Vagina (tissue), 2 donors: ENCODE data around the gene TAAR2. TPM values are rescaled to one million over a fixed set of nuclear protein-coding genes. Genes with fewer than 3 reads are reported as not detected.

ENCODE experiments used
- DNase-seq, 2 donors: peaks; one replicate each; pipeline ENCODE4 v3.0.0-alpha.2; 2017; ENCODE audit errors: extremely low spot score in 2 of 2
- H3K27ac ChIP-seq: fragments of 200-600 bp; sonication (generic); one replicate; pipeline ENCODE4 v1.5.1; 2019
- H3K27me3 ChIP-seq: fragments of 200-600 bp; sonication (generic); one replicate; pipeline ENCODE4 v1.5.1; 2019
- H3K36me3 ChIP-seq, 2 donors: fragments of 200-600 bp; sonication (generic); one replicate each; pipeline ENCODE4 v1.5.1; 2017 to 2019
- H3K4me1 ChIP-seq: fragments of 200-600 bp; sonication (generic); one replicate; pipeline ENCODE4 v1.5.1; 2019
- H3K4me3 ChIP-seq, 2 donors: fragments of 200-600 bp; sonication (generic); 1 replicate in 1 of 2; 2 replicates in 1 of 2; pipeline ENCODE4 v1.5.1; 2016 to 2019
- H3K9me3 ChIP-seq: fragments of 200-600 bp; sonication (generic); one replicate; pipeline ENCODE4 v1.5.1; 2019
- CTCF ChIP-seq, 3 experiments: fragments of 450-650 bp in 2 of 3; fragments of 200-600 bp in 1 of 3; sonication (generic) in 1 of 3; IDR thresholded peaks; one replicate each; pipeline ENCODE4 v1.5.1; 2017 to 2019; ENCODE audit warnings: antibody characterized with exemption in 3 of 3, mild to moderate bottlenecking in 2 of 3, moderate library complexity in 2 of 3
- POLR2A ChIP-seq, 2 donors: fragments of 450-650 bp; IDR thresholded peaks; one replicate each; pipeline ENCODE4 v1.6.1; 2017; ENCODE audit warnings: antibody characterized with exemption in 2 of 2, mild to moderate bottlenecking in 2 of 2, moderate library complexity in 2 of 2
- POLR2AphosphoS5 ChIP-seq, 2 donors: sonication (generic); formaldehyde crosslinking; IDR thresholded peaks; one replicate each; pipeline ENCODE4 v1.9.0; 2017; ENCODE audit warnings: antibody characterized with exemption in 2 of 2, mild to moderate bottlenecking in 2 of 2, low read depth in 1 of 2; ENCODE audit not compliant: insufficient read depth in 1 of 2
- intact Hi-C: fragments of 100-400 bp; cut with DNase I; formaldehyde crosslinking; loops from one replicate; pipeline ENCODE4 v1.15.1; 2023
- total RNA-seq: library from RNA; depleted of rRNA; stranded (reverse); fragments of >200 nt; gene quantifications from one replicate; pipeline ENCODE4 v1.2.3, GENCODE V29; 2016

The TAAR2 gene
- total RNA-seq, 1 donor from 2014 or later, result not detected

GRCh38 chr6:132587424-132587823 lies 36.7 kb downstream of the TAAR2 start:
- Histone ChIP-seq H3K4me3 (no peak overlapping the region), H3K27me3 (no peaks in the 10 kb centered on the region), H3K4me1 (no peaks in the 10 kb centered on the region), H3K9me3 (no peaks in the 10 kb centered on the region), H3K27ac (no peak overlapping the region), H3K36me3 (no peaks in the 10 kb centered on the region)
- intact Hi-C loops, result no loop called here
- no peak for DNase-seq
- TF ChIP-seq CTCF (IDR thresholded peaks at IDR 0.05) (no peak), POLR2AphosphoS5 (IDR thresholded peaks at IDR 0.05; ENCODE audit: insufficient read depth in 1 of 2, low read depth in 1 of 2) (no peak), POLR2A (IDR thresholded peaks at IDR 0.05) (no peak)

DNA sequence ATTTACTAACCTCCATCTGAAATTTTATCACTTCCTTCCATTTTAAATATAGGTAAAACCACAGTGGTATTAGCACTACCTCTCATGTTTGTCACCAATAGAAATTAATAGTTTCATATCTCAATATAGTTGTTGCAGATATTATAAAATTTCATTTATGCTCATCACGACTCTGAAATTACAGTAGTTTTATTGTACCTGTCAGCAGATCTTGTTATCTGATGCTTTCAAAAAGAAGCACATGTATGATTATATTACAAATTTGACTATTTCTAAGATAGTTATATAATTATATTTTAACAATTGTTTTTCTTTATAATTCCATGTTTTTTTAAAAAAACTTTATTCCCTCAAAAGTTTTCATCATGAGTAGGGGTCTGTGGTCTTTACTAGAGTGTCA lies 39.4 kb downstream of the TAAR2 start:
- Histone ChIP-seq H3K36me3 (no peaks in the 10 kb centered on the region), H3K4me1 (no peaks in the 10 kb centered on the region), H3K27ac (no peak overlapping the region), H3K9me3 (no peaks in the 10 kb centered on the region), H3K4me3 (no peak overlapping the region), H3K27me3 (no peaks in the 10 kb centered on the region)
- no peak for TF ChIP-seq CTCF (IDR thresholded peaks at IDR 0.05)
- no peak for DNase-seq
- intact Hi-C loops, result no loop called here

DNA sequence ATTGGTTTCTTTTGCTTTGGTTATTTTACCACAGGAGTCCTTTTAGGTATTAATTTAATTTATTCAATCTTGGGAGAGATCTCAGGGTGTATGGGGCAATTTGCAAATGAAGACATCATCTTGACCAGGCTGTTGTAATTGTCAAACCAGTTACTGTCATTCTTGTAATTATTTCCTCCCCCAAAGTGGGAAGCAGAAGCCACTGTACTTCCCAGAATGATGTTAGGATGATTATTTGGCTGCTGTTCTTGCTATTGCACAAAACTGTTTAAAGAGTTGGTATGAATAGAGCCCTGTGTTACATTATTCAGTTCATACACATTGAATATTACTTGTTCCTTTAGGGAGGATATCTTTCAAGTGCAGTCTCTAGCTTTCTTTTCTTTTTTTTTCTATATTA lies 52.3 kb downstream of the TAAR2 start:
- Histone ChIP-seq H3K27ac (no peak overlapping the region), H3K4me3 (no peak overlapping the region), H3K9me3 (no peaks in the 10 kb centered on the region), H3K4me1 (no peaks in the 10 kb centered on the region), H3K27me3 (no peaks in the 10 kb centered on the region), H3K36me3 (no peaks in the 10 kb centered on the region)
- intact Hi-C loops, result no loop called here
- TF ChIP-seq POLR2AphosphoS5 (IDR thresholded peaks at IDR 0.05; ENCODE audit: insufficient read depth in 1 of 2, low read depth in 1 of 2), result no peak
- TF ChIP-seq CTCF (IDR thresholded peaks at IDR 0.05), result no peak
- TF ChIP-seq POLR2A (IDR thresholded peaks at IDR 0.05), result no peak
- DNase-seq, result no peak

DNA sequence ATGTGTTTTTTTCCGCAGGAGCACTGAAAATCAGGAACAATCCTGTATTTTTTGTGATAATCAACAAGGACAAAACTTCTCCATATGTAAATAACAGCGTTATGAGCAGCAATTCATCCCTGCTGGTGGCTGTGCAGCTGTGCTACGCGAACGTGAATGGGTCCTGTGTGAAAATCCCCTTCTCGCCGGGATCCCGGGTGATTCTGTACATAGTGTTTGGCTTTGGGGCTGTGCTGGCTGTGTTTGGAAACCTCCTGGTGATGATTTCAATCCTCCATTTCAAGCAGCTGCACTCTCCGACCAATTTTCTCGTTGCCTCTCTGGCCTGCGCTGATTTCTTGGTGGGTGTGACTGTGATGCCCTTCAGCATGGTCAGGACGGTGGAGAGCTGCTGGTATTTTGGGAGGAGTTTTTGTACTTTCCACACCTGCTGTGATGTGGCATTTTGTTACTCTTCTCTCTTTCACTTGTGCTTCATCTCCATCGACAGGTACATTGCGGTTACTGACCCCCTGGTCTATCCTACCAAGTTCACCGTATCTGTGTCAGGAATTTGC lies 53.8 kb downstream of the TAAR2 start, which contains the start of gene TAAR6:
Gene TAAR6, plus strand, starts transcription at position 102 of the 557 bp plus-strand sequence. Its CDS starts 0 bp downstream, at position 102.
- Histone ChIP-seq H3K4me1 (no peaks in the 10 kb centered on the region), H3K4me3 (no peak within 1 kb of the TSS), H3K27me3 (no peaks in the 10 kb centered on the region), H3K9me3 (no peaks in the 10 kb centered on the region), H3K27ac (no peak within 1 kb of the TSS), H3K36me3 (no peaks in the 10 kb centered on the region)
- no peak for TF ChIP-seq POLR2A (IDR thresholded peaks at IDR 0.05)
- TF ChIP-seq POLR2AphosphoS5 (IDR thresholded peaks at IDR 0.05; ENCODE audit: insufficient read depth in 1 of 2, low read depth in 1 of 2), result no peak
- TF ChIP-seq CTCF (IDR thresholded peaks at IDR 0.05), result no peak
- no peak for DNase-seq
- intact Hi-C loops, result no loop called here

DNA sequence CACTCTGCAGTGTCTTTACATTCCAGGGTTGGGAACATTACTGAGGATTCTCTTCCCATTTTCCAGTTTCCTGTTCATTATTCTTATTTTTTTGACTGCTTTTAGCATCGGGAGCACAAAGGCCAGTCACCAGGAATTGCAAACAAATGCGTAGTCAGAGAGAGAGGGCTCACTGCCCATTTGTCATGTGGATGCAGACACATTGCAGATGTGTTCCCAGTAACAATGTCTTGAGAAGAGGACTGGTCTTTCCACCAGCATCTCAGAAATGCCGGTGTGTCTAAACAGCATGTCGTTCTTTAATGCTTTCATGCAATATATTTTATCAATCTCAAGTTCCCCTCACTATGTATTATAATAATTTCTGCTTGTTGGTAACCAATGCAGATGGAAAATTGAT lies 54.9 kb downstream of the TAAR2 start:
- no peaks in the 10 kb centered on the region for H3K4me1 ChIP-seq
- H3K36me3 ChIP-seq, result no peaks in the 10 kb centered on the region
- no peaks in the 10 kb centered on the region for H3K27me3 ChIP-seq
- no peaks in the 10 kb centered on the region for H3K9me3 ChIP-seq
- no peak overlapping the region for H3K4me3 ChIP-seq
- no peak for TF ChIP-seq POLR2A (IDR thresholded peaks at IDR 0.05)
- no peak for TF ChIP-seq POLR2AphosphoS5 (IDR thresholded peaks at IDR 0.05; ENCODE audit: insufficient read depth in 1 of 2, low read depth in 1 of 2)
- TF ChIP-seq CTCF (IDR thresholded peaks at IDR 0.05), result no peak
- intact Hi-C loops, result no loop called here
- no peak for DNase-seq
- no peak overlapping the region for H3K27ac ChIP-seq
